GM12865 (cell line): ENCODE results near the gene FASN.

Source experiments
- DNase-seq: peaks from one replicate; pipeline ENCODE4 v3.0.0; 2010; ENCODE audit warnings: low read depth
- H3K4me3 ChIP-seq: 2 replicates; pipeline ENCODE4 v1.5.1; 2011; ENCODE audit warnings: mild to moderate bottlenecking, low read depth, low read length, control low read depth
- CTCF ChIP-seq: IDR thresholded peaks from 2 replicates; pipeline ENCODE4 v1.5.1; 2011; ENCODE audit warnings: low read length, control low read depth, low read depth, inconsistent platforms; ENCODE audit not compliant: insufficient read depth; ENCODE audit errors: missing control alignments

Gene FASN

GRCh38 chr17:82078433-82078832 is 19.6 kb downstream of the FASN start:
- no peak overlapping the region for H3K4me3 ChIP-seq
- no peak for DNase-seq
- no peak for TF ChIP-seq CTCF

- TF ChIP-seq CTCF, result no peak
- no peak overlapping the region for H3K4me3 ChIP-seq
- no peak for DNase-seq
Measured at GRCh38 chr17:82077617-82078358, 20.2 kb downstream of the FASN start.

GRCh38 chr17:82076785-82077591 is 21.0 kb downstream of the FASN start:
- no peak for TF ChIP-seq CTCF
- no peak overlapping the region for H3K4me3 ChIP-seq

GRCh38 chr17:82076018-82076784 is 21.8 kb downstream of the FASN start:
- TF ChIP-seq CTCF, result no peak
- no peak for DNase-seq
- H3K4me3 ChIP-seq, result no peak overlapping the region

More at GRCh38 chr17:82076785-82077591, 21.0 kb downstream of the FASN start:
- no peak for DNase-seq

- no peak overlapping the region for H3K4me3 ChIP-seq
- TF ChIP-seq CTCF, result no peak
- DNase-seq, result no peak
Measured at GRCh38 chr17:82073446-82073845, 24.6 kb downstream of the FASN start.

- no peak overlapping the region for H3K4me3 ChIP-seq
- DNase-seq, result no peak
- TF ChIP-seq CTCF, result no peak
Measured at GRCh38 chr17:82072827-82073226, 25.2 kb downstream of the FASN start.
